GM19240 (cell line): Measurements from ENCODE around the gene ANKUB1.

ENCODE experiments used
- DNase-seq: peaks from one replicate; pipeline ENCODE4 v3.0.0; 2011; ENCODE audit warnings: low spot score; ENCODE audit not compliant: insufficient read length

ANKUB1 gene

GRCh38 chr3:149809699-149810098 lies 17.3 kb upstream of the ANKUB1 start:
- no peak for DNase-seq

GRCh38 chr3:149808209-149808829 lies 16.0 kb upstream of the ANKUB1 start:
- DNase-seq, result no peak

- DNase-seq, result no peak
Measured at GRCh38 chr3:149806171-149806778, 13.9 kb upstream of the ANKUB1 start.

- DNase-seq, result no peak
Measured at GRCh38 chr3:149801639-149802038, 9.3 kb upstream of the ANKUB1 start.

GRCh38 chr3:149801195-149801594 lies 8.8 kb upstream of the ANKUB1 start:
- DNase-seq, result no peak

- DNase-seq, result no peak
Measured at GRCh38 chr3:149800693-149801092, 8.3 kb upstream of the ANKUB1 start.

- DNase-seq, result no peak
Measured at GRCh38 chr3:149796026-149796425, 3.7 kb upstream of the ANKUB1 start.

- no peak for DNase-seq
Measured at GRCh38 chr3:149790698-149791097, 1.7 kb downstream of the ANKUB1 start.

- DNase-seq, result no peak
Measured at GRCh38 chr3:149790268-149790667, 2.1 kb downstream of the ANKUB1 start.

- no peak for DNase-seq
Measured at GRCh38 chr3:149784064-149784704, 8.2 kb downstream of the ANKUB1 start.

- no peak for DNase-seq
Measured at GRCh38 chr3:149783576-149783975, 8.8 kb downstream of the ANKUB1 start.

GRCh38 chr3:149781741-149782140 lies 10.6 kb downstream of the ANKUB1 start:
- DNase-seq, result no peak

- DNase-seq, result no peak
Measured at GRCh38 chr3:149781211-149781610, 11.1 kb downstream of the ANKUB1 start.

GRCh38 chr3:149777414-149778214 lies 14.7 kb downstream of the ANKUB1 start:
- DNase-seq, result no peak

- DNase-seq, result no peak
Measured at GRCh38 chr3:149776170-149776569, 16.2 kb downstream of the ANKUB1 start.

- DNase-seq, result no peak
Measured at GRCh38 chr3:149772861-149773260, 19.5 kb downstream of the ANKUB1 start.

- peak; percentile 20 for DNase-seq
Measured at GRCh38 chr3:149771652-149772271, 20.6 kb downstream of the ANKUB1 start.

GRCh38 chr3:149770246-149770645 lies 22.1 kb downstream of the ANKUB1 start:
- DNase-seq, result no peak

GRCh38 chr3:149768704-149769103 lies 23.6 kb downstream of the ANKUB1 start:
- no peak for DNase-seq

GRCh38 chr3:149767720-149768119 lies 24.6 kb downstream of the ANKUB1 start:
- DNase-seq, result no peak

- no peak for DNase-seq
Measured at GRCh38 chr3:149765762-149766334, 26.5 kb downstream of the ANKUB1 start.
